BLaER1 (cell line): ENCODE measurements around the gene CPVL.

ENCODE experiments used
- H3K27ac ChIP-seq: shearing (Covaris generic); formaldehyde crosslinking; 2 replicates; pipeline ENCODE4 v1.8.1; 2022
- H3K27me3 ChIP-seq: shearing (Covaris generic); formaldehyde crosslinking; 2 replicates; pipeline ENCODE4 v1.8.1; 2022
- H3K36me3 ChIP-seq: shearing (Covaris generic); formaldehyde crosslinking; 2 replicates; pipeline ENCODE4 v1.8.1; 2022
- H3K4me1 ChIP-seq: shearing (Covaris generic); formaldehyde crosslinking; 2 replicates; pipeline ENCODE4 v1.8.1; 2022
- H3K4me2 ChIP-seq: shearing (Covaris generic); formaldehyde crosslinking; 2 replicates; pipeline ENCODE4 v1.8.1; 2022
- H3K4me3 ChIP-seq: shearing (Covaris generic); formaldehyde crosslinking; 2 replicates; pipeline ENCODE4 v1.8.1; 2022
- H3K9ac ChIP-seq: shearing (Covaris generic); formaldehyde crosslinking; 2 replicates; pipeline ENCODE4 v1.8.1; 2022
- H3K9me3 ChIP-seq: shearing (Covaris generic); formaldehyde crosslinking; 2 replicates; pipeline ENCODE4 v1.8.1; 2022
- H4K20me1 ChIP-seq: shearing (Covaris generic); formaldehyde crosslinking; 2 replicates; pipeline ENCODE4 v1.8.1; 2022
- Cebpa-rat ChIP-seq: shearing (Covaris generic); IDR thresholded peaks from 2 replicates; pipeline ENCODE4 v1.8.1; 2022

CPVL gene

DNA sequence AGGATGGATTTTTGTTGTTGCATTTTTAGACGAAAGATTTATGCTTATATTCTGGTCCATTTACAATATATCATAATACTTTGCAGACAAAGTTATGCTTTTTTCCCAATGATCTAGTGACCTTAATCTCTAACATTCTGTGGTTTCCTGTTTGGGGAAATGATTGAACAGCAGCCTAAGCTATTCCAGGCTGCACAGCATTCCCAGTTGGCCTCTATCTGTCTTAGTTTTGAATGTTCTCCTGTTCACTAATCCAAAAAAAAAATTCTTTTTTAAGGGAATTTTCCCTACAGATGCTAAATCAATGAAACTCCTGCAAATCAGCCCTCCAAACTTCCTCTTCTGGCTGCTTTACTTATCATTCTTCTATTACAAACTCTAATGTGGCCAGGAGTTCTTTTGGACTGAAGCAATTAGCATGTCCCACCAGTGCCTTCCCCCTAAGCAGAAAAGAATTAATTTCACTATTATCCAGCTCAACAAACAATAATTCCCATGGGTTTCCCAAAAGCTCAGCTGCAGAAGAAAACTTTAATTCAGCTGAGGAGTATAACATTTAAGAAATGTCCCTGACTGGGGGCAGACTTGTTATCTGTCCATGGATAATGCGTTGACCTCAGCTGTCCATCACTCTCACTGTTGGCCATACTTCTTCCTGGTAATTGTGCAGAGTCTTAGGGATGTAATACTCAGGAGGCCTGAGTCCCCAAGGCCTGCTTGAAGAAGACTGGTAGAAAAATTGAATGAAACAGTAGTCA lies 106.3 kb downstream of the CPVL start:
- Histone ChIP-seq H3K9ac (no peak overlapping the region), H3K4me3 (no peak overlapping the region), H3K27me3 (no peaks in the 10 kb centered on the region), H3K4me1 (peaks cover 27% of the 10 kb centered on the region), H4K20me1 (no peaks in the 10 kb centered on the region), H3K36me3 (no peaks in the 10 kb centered on the region), H3K27ac (no peak overlapping the region), H3K9me3 (no peaks in the 10 kb centered on the region), H3K4me2 (peak overlapping the region; percentile 48)
- no peak for TF ChIP-seq Cebpa-rat

DNA sequence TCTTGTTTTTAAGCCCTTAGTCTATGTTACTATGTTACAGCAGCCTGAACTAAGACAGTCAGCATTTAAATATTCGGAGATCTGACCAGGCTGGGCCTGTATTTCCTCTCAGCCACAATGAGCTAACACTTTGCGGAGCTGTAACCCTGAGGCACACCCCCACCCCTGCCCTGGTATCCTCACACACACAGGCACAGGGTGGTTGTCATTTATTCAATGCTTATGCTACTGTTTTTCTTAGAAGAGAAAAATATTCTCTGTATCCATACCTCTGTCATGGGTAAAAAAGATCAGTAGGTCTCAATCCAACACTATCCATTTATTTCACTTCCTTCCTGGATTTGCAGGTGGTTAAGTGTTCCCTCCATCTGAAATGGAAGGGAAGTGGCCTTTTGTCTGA lies 107.9 kb downstream of the CPVL start:
- Histone ChIP-seq H3K36me3 (no peaks in the 10 kb centered on the region), H4K20me1 (no peaks in the 10 kb centered on the region), H3K27ac (no peak overlapping the region), H3K9me3 (no peaks in the 10 kb centered on the region), H3K4me2 (no peak overlapping the region), H3K4me3 (no peak overlapping the region), H3K27me3 (no peaks in the 10 kb centered on the region), H3K9ac (no peak overlapping the region), H3K4me1 (peaks cover 27% of the 10 kb centered on the region)
- TF ChIP-seq Cebpa-rat: no peak

DNA sequence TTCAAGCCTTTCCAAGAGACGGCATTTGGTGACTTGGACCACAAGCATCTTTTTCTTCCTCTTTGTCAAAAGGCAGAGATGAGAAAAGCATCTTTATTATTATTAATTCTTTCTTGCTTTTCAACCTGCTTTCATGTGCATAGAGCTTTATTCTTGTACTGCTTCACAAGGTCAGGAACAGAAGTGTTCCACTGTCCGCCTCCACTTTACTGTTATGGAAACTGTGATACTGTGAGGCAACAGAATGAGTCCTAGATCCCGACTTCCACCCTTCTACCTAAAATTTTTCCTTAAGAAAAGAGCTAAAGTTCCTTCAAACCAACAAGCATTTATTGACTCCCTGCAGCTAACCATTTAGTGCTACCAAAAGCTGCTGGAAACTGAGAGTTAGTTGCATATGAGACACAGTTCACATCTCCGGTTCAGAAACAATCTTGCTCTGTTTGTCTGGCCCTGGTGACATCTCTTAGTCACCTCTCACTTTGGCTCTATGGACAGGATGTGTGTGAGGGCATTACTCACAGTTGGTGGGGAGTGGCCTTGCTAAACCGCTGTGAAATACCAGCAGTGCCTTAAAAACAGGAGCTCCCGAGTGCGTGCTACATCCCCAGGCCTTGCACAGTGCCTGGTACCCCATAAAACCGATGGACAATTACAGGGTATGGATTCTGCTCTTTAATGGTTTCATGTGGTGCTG lies 111.1 kb downstream of the CPVL start:
- no peaks in the 10 kb centered on the region for H3K27me3 ChIP-seq
- H3K9ac ChIP-seq: no peak overlapping the region
- no peak overlapping the region for H3K27ac ChIP-seq
- TF ChIP-seq Cebpa-rat: no peak
- H3K9me3 ChIP-seq: no peaks in the 10 kb centered on the region
- H3K4me3 ChIP-seq: no peak overlapping the region
- H4K20me1 ChIP-seq: no peaks in the 10 kb centered on the region
- no peak overlapping the region for H3K4me2 ChIP-seq
- peaks cover 19% of the 10 kb centered on the region for H3K4me1 ChIP-seq
- no peaks in the 10 kb centered on the region for H3K36me3 ChIP-seq

DNA sequence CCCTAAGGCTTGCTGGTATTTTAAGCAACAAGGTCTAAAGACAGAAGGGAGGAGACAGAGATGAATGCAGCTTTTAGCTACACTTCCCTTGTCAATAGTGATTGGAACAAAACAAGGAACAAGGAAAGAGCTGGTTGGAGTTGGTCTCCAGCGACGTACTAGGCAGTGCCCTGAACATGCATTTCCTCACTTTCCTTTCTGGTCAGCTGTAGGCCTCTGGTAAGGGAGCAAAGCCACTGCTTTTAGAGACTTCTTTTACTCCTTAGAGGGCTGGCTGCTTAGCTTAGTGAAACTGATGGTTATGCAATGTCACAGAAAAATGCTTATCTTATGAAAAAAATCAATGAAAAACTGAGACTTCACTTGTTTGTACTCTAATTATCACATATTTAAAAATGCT lies 112.8 kb downstream of the CPVL start:
- Histone ChIP-seq H4K20me1 (no peaks in the 10 kb centered on the region), H3K9ac (no peak overlapping the region), H3K4me3 (no peak overlapping the region), H3K36me3 (no peaks in the 10 kb centered on the region), H3K9me3 (0 out of 2 replicates have a peak, but pooled peaks cover 5% of the 10 kb centered on the region), H3K4me1 (0 out of 2 replicates have a peak, but pooled peaks cover 3% of the 10 kb centered on the region), H3K27me3 (no peaks in the 10 kb centered on the region), H3K4me2 (no peak overlapping the region), H3K27ac (no peak overlapping the region)
- TF ChIP-seq Cebpa-rat: no peak

DNA sequence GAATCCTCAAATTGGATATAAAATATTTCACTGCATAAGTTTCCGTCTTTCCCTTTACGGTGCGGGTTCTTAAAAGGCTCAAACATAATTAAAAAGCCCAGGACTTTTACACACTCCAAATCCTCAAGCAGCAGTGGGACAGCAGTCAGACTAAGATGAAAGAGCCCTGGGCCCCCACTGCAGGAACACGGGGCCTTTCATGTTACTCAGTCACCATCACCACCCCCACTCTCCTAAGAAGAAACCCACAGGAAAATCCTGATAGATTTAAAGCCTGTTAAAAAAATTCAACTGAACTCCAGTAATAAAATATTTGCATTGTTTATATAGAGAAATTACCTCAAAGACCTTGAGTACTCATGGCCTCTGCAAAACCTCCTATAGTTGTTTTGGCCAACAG lies 114.2 kb downstream of the CPVL start:
- Histone ChIP-seq H3K27ac (no peak overlapping the region), H3K4me1 (no peaks in the 10 kb centered on the region)

DNA sequence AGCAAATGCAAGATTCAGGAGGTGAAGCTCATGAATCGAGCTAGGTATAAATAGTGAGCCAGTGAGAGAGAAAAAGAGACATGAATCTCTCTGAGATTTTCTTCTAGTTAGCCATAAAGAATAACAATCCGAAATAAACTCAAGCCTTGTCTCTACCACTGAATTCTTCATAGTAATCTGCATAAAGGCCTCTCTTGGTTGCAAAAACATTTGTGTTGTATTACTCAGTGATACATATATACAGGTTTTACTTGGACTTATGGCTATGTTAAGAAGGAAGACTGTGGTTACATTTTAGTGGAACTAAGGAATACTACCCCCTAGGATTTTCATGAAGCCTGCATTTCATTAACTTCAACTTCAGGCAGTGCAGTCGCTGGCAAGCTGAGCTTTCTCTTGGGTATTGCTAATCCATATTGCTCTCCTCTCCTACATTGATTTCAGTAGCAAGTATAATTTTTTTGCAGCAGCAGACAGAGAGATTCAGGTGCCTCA lies 115.5 kb downstream of the CPVL start:
- Histone ChIP-seq H3K4me2 (no peak overlapping the region), H3K9me3 (peaks cover 13% of the 10 kb centered on the region; the same call in 1 of the 2 replicates), H3K9ac (no peak overlapping the region), H3K4me1 (no peaks in the 10 kb centered on the region), H3K4me3 (no peak overlapping the region), H3K27ac (no peak overlapping the region), H3K36me3 (no peaks in the 10 kb centered on the region), H3K27me3 (no peaks in the 10 kb centered on the region), H4K20me1 (no peaks in the 10 kb centered on the region)
- TF ChIP-seq Cebpa-rat: no peak

More for the DNA sequence above, 114.2 kb downstream of the CPVL start:
- Histone ChIP-seq H3K36me3 (no peaks in the 10 kb centered on the region), H3K4me3 (no peak overlapping the region), H3K9ac (no peak overlapping the region), H3K9me3 (peaks cover 13% of the 10 kb centered on the region; the same call in 1 of the 2 replicates), H3K4me2 (no peak overlapping the region), H3K27me3 (no peaks in the 10 kb centered on the region), H4K20me1 (no peaks in the 10 kb centered on the region)
- TF ChIP-seq Cebpa-rat: no peak

DNA sequence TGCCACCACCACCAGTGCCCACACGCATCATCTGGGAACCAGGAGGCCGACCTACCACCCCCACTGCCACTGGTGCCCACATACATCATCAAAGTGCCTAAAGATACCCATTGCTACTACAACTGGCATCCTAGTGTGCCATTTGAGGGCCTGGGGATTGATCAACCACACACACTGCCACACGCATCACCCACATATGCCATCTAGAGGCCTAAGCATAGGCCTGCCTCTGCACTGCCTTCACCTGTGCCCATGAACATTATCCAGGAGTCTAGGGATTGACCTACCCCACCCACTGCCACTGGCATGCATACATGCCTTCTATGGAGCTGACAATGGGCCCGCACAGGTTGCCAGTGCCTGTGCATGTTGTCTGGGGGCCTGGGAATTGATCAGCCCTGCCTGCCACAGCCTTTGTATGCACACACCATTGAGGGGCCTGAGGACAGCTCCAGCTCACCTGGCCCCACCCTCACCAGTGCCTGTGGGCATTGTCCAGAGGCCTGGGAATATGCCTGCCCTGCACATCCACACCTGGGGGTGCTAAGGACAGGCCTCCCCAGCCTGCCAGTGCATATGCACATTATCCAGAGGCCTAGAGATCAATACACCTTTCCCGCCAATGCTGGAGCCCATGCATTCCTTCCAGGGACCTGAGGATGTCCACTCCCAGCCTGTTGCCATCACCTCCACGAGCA lies 123.9 kb downstream of the CPVL start:
- TF ChIP-seq Cebpa-rat: no peak
- Histone ChIP-seq H3K9ac (no peak overlapping the region), H3K27me3 (no peaks in the 10 kb centered on the region), H4K20me1 (no peaks in the 10 kb centered on the region), H3K9me3 (peaks cover 46% of the 10 kb centered on the region), H3K4me2 (no peak overlapping the region), H3K4me1 (no peaks in the 10 kb centered on the region), H3K36me3 (no peaks in the 10 kb centered on the region), H3K27ac (no peak overlapping the region), H3K4me3 (no peak overlapping the region)

DNA sequence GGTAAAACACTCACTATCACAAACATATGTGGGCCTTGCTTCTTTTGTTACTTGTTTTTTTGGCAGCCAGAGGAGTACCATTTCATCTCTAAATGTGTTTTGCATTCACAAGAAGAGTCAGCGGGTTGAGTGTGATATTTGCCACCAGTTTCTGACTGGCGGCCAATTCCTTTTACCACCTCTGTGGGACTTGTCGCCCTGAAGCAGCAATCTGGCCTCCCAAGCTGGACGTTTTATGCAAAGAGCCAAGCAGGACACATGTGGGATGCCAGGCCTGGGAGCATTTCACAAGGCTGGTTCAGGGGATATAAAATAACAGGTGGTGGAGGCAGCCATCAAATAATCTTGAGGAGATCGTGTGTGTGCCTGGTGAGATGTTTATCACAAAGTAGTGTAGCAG lies 126.4 kb downstream of the CPVL start:
- H3K9ac ChIP-seq: no peak overlapping the region
- no peaks in the 10 kb centered on the region for H3K4me1 ChIP-seq
- no peaks in the 10 kb centered on the region for H3K27me3 ChIP-seq
- TF ChIP-seq Cebpa-rat: no peak
- H3K27ac ChIP-seq: no peak overlapping the region
- no peaks in the 10 kb centered on the region for H3K36me3 ChIP-seq
- no peaks in the 10 kb centered on the region for H4K20me1 ChIP-seq
- no peak overlapping the region for H3K4me3 ChIP-seq
- no peak overlapping the region for H3K4me2 ChIP-seq
- peaks cover 40% of the 10 kb centered on the region for H3K9me3 ChIP-seq

DNA sequence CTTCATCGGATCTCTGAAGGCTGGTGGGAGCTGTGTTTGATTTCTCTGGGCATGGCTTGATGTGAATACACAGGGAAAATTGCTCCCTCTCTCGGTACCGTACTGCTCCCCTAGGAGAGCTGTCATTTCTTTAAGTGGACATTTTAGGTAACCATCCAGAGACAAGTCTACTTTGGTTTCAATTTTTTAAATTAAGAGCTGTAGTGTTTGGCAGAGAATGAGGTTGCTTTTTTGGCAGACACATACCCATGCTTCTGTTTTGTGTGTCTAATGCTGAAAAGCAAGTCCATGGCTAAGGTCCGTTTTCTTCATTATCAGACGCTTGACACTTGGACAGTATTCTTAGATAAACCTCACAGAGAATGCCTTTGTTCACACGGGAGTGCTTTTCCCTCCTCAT lies 127.0 kb downstream of the CPVL start:
- Histone ChIP-seq H3K4me2 (no peak overlapping the region), H3K4me3 (no peak overlapping the region), H3K27ac (no peak overlapping the region), H4K20me1 (no peaks in the 10 kb centered on the region), H3K9ac (no peak overlapping the region), H3K36me3 (no peaks in the 10 kb centered on the region), H3K27me3 (no peaks in the 10 kb centered on the region), H3K9me3 (peaks cover 35% of the 10 kb centered on the region), H3K4me1 (no peaks in the 10 kb centered on the region)
- no peak for TF ChIP-seq Cebpa-rat

DNA sequence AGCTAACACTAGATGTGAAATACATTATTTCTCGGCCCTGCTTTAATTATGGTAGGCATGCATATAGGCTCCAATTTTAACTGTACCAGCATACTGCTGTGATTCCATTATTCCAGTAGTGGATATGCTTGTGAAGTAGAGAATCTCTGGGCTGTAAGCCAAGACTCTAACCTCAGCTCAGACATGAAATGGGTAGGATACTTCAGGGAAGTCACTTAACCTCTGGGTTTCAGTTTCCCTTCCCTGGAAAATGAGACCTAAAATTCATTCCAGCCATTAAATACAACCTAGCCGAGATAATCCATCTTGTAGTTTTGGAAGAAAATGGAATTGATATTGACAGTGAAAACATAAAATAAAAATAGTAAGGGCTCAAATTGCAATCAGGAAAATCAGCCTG lies 128.6 kb downstream of the CPVL start:
- H3K27me3 ChIP-seq: no peaks in the 10 kb centered on the region
- H3K4me2 ChIP-seq: no peak overlapping the region
- no peak overlapping the region for H3K27ac ChIP-seq
- no peaks in the 10 kb centered on the region for H3K36me3 ChIP-seq
- H3K9me3 ChIP-seq: peaks cover 27% of the 10 kb centered on the region
- no peak for TF ChIP-seq Cebpa-rat
- H3K4me1 ChIP-seq: no peaks in the 10 kb centered on the region
- no peaks in the 10 kb centered on the region for H4K20me1 ChIP-seq
- no peak overlapping the region for H3K4me3 ChIP-seq
- no peak overlapping the region for H3K9ac ChIP-seq
